Occipital lobe (tissue), 2 donors: ENCODE results near the gene RXFP3. TPM values are rescaled to one million over a fixed set of nuclear protein-coding genes. Genes with fewer than 3 reads are reported as not detected.
"Not testable (repeated sequence)": the region's sequence is repeated elsewhere in the genome, so short reads cannot be mapped to it uniquely, and the experiment has no call there.

Source experiments
- DNase-seq: peaks from one replicate; lab custom pipeline; 2025; lab: John Stamatoyannopoulos, UW
- total RNA-seq: library from RNA; depleted of rRNA; stranded (reverse); fragments of >200 nt; gene quantifications from one replicate; pipeline ENCODE4 v1.2.3, GENCODE V29; 2014

RXFP3 gene
- total RNA-seq, 1 donor from 2014 or later = 0.94 TPM

- no peak for DNase-seq
These were observed 2.0 kb upstream of the RXFP3 start for GRCh38 chr5:33934176-33934575.

GRCh38 chr5:33936004-33936380 lies 194 bp upstream of the RXFP3 start:
- peak; percentile 18 for DNase-seq

GRCh38 chr5:33937017-33937706 lies 976 bp downstream of the RXFP3 start:
- DNase-seq = no peak

- no peak for DNase-seq
These were observed 1.7 kb downstream of the RXFP3 start for GRCh38 chr5:33937707-33938506.

GRCh38 chr5:33938507-33938796 lies 2.3 kb downstream of the RXFP3 start:
- DNase-seq = no peak

GRCh38 chr5:33938881-33939280 lies 2.7 kb downstream of the RXFP3 start:
- no peak for DNase-seq

- DNase-seq = no peak
These were observed 3.5 kb downstream of the RXFP3 start for GRCh38 chr5:33939556-33940262.

GRCh38 chr5:33941090-33941489 lies 4.9 kb downstream of the RXFP3 start:
- DNase-seq = no peak

- DNase-seq = no peak
These were observed 8.5 kb downstream of the RXFP3 start for GRCh38 chr5:33944543-33945132.

GRCh38 chr5:33952175-33952574 lies 16.0 kb downstream of the RXFP3 start:
- DNase-seq = not testable (repeated sequence)

GRCh38 chr5:33957577-33958150 lies 21.5 kb downstream of the RXFP3 start:
- no peak for DNase-seq

GRCh38 chr5:33958176-33958575 lies 22.0 kb downstream of the RXFP3 start:
- no peak for DNase-seq

GRCh38 chr5:33964132-33964700 lies 28.0 kb downstream of the RXFP3 start:
- no peak for DNase-seq

GRCh38 chr5:33966805-33967204 lies 30.6 kb downstream of the RXFP3 start:
- no peak for DNase-seq

GRCh38 chr5:33968211-33969005 lies 32.2 kb downstream of the RXFP3 start:
- DNase-seq = no peak

GRCh38 chr5:33969572-33970452 lies 33.6 kb downstream of the RXFP3 start:
- no peak for DNase-seq

- DNase-seq = no peak
These were observed 37.1 kb downstream of the RXFP3 start for GRCh38 chr5:33973271-33973670.

GRCh38 chr5:33975852-33976251 lies 39.7 kb downstream of the RXFP3 start:
- DNase-seq = no peak

- DNase-seq = no peak
These were observed 40.1 kb downstream of the RXFP3 start for GRCh38 chr5:33976307-33976706.

- no peak for DNase-seq
These were observed 42.1 kb downstream of the RXFP3 start for GRCh38 chr5:33978306-33978705.
